ENCODE data around the gene ACP3.

DNA sequence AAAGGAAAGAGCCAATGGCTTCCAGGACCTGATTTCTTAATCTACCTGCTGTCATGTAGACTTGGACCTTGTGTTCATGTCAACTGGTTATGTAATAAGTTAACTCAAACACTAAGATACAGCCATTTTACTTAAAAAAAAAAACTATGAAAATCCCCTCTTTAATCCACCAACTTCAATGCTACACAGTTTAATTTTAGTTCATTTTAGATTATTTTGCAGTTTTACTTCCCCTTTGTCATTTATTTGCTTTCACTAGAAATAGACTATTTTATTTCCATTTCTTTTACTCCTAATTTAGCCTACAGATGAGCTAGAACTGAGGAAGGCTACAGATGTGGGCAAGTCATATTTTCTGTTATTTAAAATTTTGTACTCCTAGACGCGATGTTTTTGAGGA, 89.4 kb downstream of the ACP3 start:
- TF ChIP-seq, protein P1, sequence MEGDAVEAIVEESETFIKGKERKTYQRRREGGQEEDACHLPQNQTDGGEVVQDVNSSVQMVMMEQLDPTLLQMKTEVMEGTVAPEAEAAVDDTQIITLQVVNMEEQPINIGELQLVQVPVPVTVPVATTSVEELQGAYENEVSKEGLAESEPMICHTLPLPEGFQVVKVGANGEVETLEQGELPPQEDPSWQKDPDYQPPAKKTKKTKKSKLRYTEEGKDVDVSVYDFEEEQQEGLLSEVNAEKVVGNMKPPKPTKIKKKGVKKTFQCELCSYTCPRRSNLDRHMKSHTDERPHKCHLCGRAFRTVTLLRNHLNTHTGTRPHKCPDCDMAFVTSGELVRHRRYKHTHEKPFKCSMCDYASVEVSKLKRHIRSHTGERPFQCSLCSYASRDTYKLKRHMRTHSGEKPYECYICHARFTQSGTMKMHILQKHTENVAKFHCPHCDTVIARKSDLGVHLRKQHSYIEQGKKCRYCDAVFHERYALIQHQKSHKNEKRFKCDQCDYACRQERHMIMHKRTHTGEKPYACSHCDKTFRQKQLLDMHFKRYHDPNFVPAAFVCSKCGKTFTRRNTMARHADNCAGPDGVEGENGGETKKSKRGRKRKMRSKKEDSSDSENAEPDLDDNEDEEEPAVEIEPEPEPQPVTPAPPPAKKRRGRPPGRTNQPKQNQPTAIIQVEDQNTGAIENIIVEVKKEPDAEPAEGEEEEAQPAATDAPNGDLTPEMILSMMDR (IDR thresholded peaks at IDR 0.05): no peak
- TF ChIP-seq POLR2A (IDR thresholded peaks at IDR 0.05): no peak
